Effector CD8-positive, alpha-beta T cell (primary cell): ENCODE measurements around the gene KIF16B.

ENCODE experiments used
- DNase-seq: peaks from one replicate; lab custom pipeline; 2025; lab: John Stamatoyannopoulos, UW

KIF16B gene

DNA sequence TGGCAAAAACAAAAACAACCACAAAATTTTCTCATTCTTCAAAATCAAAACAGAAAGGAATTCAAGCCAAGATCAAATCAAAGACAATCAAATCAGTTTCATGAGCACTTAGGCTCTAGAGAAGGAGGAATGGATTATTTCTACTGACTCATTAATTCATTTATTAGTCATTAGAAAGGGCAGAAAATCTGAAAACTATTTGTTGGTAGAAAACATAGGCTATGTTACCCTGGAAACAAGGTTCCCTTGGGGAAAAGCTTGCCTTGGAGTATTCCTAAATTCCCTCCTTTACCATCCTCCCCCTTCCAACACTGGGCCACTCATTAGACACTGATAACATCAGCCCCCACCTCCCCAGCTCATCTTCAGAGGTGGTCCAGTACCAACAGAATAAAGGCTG lies 17.5 kb downstream of the KIF16B start:
- no peak for DNase-seq

DNA sequence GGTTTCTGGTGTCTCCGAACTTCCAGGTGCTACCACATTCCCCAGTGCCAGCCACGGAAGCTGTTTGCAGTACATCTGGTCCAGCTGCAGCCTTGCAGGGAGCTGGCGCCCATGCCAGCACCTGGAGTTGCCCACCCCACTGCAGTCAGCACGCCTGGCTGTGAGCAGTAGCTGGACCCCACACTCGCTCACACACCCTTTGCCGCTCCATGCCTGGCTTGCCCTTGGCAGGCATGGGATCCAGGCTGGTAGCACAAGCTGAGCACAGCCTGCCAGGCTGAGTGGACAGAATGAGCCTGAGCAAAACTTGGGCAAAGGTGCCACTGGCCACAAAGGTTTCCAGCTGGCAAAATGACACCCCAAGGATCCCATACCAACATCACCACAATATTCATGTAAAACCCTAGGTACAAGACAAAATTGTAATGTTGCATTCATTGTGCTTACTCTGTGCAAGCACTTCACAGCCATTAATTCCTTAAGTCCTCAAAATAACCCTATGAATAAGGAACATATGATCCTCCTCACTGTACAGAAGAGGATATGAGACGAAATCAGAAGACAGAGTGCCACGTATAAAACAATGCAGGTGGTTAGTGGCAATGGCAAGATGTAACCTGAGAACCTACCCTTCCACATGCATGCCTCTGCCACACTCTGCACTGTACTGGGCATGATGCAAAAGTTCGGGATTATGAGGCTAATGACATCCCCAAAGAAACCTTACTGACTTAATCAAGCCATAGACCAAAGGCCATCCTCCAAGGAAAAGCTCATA lies 18.3 kb downstream of the KIF16B start:
- DNase-seq = no peak

DNA sequence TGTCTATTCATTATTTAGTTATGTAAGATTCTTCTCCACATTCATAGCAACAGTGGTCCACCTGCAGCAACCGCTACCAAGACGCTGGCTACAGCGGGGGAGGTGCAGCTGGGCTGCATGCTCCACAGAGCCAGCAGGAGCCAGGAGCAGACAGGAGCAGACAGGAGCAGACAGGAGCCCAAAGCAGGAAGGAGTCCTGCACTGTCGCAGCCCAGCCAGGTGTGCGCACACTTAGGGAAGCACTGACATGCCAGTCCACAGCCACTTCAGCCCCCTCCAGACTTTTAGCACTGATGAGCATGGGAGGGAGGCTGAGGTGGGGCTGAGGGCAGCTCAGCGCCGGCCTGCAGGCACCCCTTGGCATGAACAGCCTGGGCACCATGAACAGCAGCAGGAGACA lies 19.6 kb downstream of the KIF16B start:
- DNase-seq = no peak

DNA sequence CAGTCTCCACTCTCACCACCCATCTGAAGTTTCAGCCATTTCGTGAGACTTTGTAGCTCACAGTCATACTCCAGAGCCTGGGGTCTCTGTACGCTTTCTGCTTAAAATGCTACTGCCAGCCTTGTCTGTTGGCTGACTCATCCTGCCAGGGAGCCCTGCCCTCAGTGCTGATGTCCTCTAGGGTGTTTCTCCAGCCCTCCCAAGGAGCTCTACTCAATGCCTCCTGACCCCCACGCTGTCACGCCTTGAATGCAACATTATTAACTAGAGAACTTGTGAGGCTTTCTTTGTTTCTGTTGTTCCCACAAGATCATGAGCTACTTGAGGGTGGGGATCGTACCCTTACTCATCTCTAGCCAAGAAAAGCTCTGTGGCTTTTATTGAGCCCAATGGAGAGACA lies 20.1 kb downstream of the KIF16B start:
- DNase-seq = no peak

DNA sequence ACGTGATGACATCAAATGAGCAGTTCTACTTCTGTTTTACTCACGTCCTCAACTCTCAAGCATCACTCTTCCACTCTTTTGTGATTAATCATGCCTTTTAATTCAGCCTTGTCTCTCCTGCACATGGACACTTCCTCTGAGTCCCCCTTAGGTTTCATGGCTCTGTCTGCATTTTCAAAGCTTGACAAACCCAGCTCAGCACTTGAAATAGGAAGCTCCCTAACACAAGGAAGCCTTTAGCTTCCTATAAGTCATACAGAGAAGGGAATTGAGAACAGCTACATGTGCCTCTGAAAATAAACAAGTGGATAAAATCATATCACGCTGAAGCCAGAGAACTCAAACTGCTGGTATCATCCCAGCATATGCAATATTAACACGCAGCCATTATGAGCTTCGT lies 21.2 kb downstream of the KIF16B start:
- DNase-seq = no peak

DNA sequence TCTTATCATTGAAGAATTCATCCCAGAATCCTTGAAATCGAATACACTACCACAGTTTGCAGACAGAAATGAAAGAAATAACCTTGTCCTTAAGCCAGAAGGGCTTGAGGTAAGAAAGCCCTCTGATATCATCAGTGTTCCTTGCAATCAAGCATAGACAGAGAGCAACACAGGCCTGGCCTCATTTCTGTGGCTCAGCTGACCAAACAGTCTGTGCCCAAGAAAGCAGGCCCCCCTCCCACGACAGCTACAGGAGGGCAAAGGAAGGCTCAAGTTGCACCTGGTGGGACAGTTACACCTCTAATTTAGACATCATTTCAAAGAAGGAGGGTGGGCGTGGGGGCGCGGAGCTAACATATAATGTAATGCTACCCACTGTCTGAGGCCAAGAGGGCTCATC lies 21.6 kb downstream of the KIF16B start:
- no peak for DNase-seq

DNA sequence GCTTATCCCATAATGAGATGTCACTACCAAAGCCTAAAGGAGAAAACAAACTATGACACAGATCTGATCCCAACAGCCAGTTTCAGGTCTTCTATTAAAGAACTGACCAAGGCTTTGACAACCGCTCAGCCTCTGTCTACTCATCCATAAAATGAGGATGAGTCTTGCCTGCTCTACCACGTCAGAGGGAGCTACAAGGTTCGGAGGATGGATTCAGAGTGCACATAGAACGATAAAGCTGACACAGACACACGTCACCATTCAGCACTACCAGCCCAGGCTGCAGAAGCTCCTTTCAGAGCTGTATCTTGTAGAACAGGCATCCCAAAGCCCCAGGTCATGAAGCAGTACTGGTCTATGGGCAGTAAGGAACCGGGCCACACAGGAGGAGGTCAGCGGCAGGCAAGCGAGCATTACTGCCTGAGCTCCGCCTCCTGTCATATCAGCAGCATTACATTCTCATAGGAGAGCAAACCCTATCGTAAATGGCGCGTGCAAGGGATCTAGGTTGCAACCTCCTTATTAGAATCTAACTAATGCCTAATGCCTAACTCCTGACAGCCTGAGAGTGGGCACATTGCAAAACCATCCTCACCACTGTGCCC lies 25.1 kb downstream of the KIF16B start:
- DNase-seq = no peak

DNA sequence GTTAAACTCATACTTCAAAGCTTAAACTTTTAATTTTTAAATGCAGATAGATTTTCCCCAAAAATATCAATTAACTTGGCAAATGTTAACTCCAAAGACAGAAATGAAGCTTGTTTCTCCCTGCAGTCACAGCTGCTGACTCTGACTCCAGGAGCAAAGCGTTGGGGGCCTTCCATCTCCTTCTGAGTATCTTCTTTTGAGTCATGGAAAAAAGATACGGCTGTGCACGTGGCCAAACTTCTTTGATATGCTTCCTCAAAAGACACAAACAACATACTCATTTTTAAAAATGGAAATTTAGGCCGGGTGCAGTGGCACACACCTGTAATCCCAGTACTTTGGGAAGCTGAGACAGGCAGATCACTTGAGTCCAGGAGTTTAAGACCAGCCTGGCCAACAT lies 28.3 kb downstream of the KIF16B start:
- no peak for DNase-seq

DNA sequence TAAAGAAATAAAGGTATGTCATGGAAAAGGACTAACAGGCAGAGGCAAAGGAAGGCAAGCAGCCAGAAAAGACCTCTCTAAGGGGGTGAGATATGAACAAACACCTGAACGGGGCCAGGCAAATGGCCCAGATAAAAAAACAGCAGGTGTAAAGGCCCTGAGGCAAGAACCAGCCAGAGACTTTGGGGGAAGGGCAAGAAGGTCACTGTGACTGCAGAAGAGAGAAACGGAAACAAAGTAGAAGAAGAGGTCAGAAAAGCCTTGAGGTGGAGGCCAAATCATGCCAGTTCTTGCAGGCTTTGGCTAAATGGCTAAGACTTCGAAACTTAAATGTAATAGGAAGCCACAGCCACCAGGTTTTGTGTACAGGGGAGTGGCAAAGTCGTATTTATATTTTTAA lies 30.8 kb downstream of the KIF16B start:
- no peak for DNase-seq

DNA sequence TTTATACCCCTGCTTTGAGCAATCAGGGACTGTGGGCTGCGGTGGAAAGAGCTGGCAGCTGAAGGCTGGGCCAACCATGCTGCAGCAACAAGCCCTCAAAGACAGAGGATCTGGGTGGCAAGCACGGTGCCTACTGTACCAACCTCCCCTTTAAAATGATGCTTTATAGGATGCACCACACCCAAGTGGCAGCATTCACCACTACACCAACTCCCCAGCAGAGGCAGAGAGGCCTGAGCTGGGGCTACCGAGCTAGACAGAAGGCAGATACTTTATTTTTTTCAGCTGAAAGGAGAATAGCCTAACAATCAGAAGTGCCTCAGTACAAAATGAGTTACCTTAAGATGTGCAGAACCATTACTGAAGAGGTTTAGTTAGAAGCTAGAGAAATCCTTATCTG lies 31.4 kb downstream of the KIF16B start:
- DNase-seq = no peak

DNA sequence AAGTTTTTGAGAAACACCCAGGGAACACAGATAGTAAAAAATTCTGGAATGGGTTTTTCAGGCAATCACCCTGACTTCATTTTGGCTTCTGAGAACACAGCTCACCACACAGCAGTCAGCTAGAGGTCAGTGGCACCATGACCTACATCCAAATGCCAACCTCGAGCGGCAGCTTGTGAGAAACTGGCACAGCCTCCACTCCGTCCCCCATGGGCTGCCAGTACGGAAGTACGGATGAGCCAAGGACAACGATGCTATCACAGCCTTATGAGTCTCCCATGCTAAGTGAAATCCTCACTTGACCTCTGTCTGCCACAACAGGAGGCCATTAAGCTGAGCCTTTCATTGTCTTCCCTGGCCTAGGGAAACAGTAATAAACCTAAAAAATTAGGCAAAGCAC lies 32.0 kb downstream of the KIF16B start:
- no peak for DNase-seq

DNA sequence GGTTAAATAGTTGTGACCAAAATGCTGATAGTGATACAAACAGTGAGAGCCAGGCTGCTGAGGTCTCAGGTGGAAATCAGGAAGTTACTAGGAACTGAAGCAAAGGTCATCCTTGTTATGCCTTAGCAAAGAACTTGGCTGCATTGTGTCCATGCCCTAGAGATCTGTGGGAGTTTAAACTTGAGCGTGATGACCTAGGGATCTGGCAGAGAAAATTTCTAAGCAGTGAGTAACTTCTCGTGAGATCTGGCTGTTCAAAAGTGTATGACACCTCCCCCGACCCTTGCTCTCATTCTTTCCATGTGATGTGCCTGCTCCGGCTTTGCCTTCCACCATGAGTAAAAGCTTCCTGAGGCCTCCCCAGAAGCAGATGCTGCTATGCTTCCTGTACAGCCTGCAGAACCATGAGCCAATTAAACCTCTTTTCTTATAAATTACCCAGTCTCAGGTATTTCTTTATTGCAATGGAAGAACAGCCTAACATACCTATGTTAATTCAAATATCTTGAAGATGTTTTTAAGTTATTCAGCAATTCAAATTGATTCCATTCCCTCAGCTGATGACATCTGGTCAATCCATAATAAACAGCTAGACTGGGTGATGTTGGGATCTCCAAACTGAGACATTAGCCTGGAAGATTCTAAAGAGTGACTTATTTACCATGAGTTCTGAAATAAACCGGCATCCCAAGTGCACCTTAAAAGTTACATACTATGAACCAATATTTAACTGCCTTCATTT lies 33.8 kb downstream of the KIF16B start:
- no peak for DNase-seq

DNA sequence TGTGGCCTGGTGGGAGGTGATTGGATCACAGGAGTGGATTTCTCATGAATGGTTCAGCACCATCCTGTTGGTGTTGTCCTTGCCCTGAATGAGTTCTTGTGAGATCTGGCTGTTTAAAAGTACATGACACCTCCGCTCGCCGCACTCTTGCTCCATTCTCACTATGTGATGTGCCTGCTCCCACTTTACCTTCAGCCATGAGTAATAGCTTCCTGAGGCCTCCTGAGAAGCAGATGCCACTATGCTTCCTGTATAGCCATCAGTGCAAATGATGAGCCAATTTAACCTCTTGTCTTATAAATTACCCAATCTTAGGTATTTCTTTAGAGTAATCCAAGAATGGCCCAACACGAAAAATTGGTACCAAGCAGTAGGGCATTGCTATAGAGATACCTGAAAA lies 34.5 kb downstream of the KIF16B start:
- no peak for DNase-seq

DNA sequence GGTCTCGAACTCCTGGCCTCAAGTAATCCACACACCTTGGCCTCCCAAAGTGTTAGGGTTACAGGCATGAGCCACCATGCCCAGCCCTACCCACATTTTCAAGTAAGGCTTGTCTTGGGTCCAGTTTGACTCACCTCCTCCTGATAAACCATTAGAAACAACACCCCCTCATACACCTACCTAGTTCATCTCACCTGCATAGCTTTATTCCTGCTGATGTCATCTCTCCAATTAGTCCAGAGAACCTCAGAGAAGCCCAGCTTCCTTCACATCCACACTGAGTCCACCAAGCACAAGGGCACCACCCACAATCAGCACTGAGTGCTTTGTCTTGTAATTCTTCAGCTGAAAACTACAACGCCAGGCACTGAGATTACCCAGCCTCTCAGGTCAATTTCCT lies 35.3 kb downstream of the KIF16B start:
- no peak for DNase-seq

DNA sequence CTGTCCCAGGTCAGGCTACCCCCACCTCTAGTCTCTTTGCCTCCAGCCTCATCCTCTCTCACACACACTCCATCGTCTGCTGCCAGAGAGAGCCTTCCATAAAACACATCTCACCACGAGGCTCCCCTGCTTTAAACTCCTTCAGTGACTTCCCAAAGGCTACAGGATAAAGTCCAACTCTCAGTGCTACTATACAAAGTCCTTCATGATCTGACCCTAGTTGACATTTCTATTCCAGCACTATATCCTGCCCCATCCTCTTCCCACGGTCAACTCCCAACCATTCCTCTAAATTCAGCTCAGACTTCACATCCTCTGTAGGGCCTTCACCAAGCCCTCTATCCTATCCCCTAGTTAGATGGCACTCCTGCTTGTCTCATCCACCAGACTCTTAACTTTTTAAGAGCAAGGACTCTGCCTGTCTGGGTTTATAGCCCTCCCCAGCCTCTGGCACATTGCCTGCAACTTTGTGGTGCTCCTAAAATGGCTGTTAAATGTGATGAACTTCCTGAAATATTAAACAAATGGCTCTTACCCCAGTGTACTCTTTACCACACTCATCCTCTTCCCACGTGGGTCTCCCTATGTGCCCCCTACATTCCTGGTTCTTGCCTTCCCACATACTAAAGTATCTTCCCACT lies 36.1 kb downstream of the KIF16B start:
- DNase-seq = no peak

DNA sequence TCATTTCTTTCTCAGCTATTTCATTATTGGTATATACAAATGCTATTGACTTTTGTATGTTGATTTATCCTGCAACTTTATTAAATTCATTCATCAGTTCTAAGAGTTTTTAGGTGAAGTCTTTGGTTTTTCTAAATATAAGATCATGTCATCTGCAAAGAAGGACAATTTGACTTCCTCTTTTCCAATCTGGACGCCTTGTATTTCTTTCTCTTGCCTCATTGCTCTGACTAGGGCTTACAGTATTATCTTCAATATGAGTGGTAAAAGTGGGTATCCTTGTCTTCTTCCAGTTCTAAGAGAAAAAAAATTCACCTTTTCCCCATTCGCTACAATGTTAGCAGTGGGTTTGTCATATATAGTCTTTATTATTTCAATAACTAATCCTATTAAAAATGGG lies 38.0 kb downstream of the KIF16B start:
- DNase-seq = no peak

DNA sequence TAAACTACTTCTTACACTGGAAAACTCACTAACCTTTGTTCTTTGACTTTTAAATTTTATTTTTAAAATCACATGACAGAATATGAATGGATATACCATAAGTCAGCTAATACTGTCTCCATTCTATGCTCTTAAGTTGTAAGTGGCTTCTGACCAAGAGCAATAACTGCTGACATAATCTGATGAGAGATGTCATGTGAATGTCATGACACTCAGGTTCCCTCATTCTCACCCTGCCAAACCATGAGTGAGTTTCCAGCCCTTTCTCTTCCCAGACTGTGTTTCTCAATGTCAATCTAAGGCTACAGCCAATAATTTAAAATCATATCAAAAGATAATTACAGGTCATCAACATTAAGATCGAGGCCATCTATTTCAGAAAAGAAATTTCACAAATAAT lies 39.7 kb downstream of the KIF16B start:
- DNase-seq = no peak

DNA sequence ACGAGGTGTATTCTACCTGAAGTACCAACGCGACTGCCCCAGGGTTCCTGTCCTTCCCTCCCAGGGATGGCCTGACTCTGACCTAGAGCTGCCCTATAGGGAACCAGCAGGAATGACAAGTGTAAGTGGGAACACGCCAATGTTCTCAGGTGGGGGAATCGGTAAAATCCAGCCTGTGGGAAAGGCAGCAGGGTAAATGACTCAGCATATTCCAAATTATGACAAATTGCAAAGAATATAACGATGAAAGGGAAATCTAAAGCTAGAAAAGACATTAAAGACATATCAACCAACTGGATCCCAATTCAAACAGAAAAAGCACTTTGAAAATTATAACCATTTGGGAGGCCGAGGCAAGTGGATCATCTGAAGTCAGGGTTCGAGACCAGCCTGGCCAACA lies 41.8 kb downstream of the KIF16B start:
- DNase-seq = no peak

DNA sequence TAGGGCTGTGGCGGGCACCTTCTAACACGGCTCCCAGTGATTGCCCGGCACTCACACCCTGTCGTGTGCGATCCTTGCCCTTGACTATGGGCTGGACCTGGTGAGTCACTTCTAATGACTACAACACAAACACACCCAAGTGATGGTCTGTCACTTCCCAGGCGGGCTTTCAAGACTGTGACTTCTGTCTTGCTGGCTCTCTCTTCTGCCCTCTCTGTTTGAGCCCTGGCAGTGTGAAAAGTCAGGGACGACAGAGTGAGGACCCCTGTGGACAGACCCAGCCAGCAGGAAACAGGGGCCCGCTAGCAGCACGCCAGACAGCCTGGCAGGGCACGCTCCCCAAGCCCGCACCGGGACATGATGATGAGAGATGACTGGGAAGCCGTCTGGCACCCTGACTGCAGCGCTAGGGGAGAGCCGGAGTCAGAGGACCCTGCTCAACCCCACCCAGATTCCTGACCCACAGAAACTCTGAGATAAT lies 43.0 kb downstream of the KIF16B start:
- no peak for DNase-seq

DNA sequence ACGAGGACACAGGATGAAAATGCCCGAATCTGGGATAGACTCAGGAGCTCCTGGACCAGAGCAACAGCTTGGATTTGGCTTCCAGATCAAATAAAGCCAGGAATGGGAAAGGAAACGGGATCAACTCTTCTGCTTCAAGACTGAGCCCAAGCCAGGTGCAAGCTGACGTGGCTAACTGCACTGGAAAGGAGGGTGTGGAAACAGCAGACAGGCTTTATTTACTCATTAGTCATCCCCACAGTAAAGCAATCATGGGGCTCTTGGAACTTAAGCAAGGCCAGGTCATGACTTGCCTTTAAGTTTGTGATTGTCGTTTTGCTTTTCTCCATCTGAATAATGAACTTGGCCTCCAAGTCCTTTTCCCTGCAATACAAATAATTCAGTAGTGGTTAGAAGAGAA lies 45.2 kb downstream of the KIF16B start:
- DNase-seq = no peak

DNA sequence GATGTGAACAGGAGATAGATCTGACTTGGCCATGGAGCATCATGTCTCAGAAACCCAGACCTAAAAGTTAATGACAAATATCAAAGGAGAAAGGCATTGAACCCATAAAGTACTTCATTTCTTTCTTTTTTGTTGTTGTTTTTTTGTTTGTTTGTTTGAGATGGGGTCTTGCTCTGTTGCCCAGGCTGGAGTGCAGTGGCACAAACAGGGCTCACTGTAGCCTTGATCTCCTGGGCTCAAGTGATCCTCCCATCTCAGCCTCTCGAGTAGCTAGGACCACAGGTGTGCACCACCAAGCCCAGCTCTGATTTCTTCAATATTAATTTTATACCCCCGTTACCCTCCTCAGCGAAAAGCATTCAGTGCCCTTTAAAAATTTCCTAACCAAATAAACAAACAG lies 45.8 kb downstream of the KIF16B start:
- no peak for DNase-seq
